ENCODE data around the gene UBR2. TPM values are rescaled to one million over a fixed set of nuclear protein-coding genes. Genes with fewer than 3 reads are reported as not detected.

The UBR2 gene
- total and polyA plus RNA-seq, 2 donors from 2014 or later, result 7.6 to 35.2 TPM

DNA sequence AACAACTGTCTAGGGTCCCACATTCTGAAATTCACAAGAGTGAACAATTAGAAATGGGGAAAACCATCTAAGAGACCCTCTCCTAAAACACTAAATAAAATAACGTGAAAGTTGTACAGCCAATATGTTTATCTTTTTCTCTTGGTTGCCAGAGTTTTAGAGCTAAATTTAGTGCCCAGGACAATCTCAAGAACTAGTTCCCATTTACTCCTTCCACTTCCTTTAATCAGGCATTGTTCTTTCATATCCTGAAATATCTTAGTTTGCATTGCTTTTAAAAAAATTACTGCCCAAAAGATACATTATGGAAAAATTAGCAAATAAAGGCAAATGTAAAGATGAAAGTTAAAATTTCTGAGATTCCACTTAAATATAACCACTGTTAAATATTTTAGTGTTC, 33.1 kb upstream of the UBR2 start:
- Histone ChIP-seq H3K36me3 (ENCODE audit: control insufficient read depth in 2 of 3, insufficient read depth in 3 of 3, low read length in 3 of 3) (no peaks in the 10 kb centered on the region), H3K9ac (ENCODE audit: low read length in 3 of 3) (no peak overlapping the region), H3K27ac (ENCODE audit: low read depth in 2 of 2, low read length in 2 of 2) (no peak overlapping the region), H3K27me3 (ENCODE audit: control insufficient read depth, insufficient read depth, low read length) (no peaks in the 10 kb centered on the region), H3K4me3 (ENCODE audit: low read length in 3 of 3) (no peak overlapping the region), H3K4me1 (ENCODE audit: control insufficient read depth in 2 of 3, insufficient read depth in 2 of 3, low read depth in 1 of 3, low read length in 3 of 3) (no peaks in the 10 kb centered on the region), H3K9me3 (ENCODE audit: control insufficient read depth in 2 of 3, insufficient read depth in 1 of 3, low read length in 3 of 3) (no peaks in the 10 kb centered on the region)
- TF ChIP-seq, protein P1, sequence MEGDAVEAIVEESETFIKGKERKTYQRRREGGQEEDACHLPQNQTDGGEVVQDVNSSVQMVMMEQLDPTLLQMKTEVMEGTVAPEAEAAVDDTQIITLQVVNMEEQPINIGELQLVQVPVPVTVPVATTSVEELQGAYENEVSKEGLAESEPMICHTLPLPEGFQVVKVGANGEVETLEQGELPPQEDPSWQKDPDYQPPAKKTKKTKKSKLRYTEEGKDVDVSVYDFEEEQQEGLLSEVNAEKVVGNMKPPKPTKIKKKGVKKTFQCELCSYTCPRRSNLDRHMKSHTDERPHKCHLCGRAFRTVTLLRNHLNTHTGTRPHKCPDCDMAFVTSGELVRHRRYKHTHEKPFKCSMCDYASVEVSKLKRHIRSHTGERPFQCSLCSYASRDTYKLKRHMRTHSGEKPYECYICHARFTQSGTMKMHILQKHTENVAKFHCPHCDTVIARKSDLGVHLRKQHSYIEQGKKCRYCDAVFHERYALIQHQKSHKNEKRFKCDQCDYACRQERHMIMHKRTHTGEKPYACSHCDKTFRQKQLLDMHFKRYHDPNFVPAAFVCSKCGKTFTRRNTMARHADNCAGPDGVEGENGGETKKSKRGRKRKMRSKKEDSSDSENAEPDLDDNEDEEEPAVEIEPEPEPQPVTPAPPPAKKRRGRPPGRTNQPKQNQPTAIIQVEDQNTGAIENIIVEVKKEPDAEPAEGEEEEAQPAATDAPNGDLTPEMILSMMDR (IDR thresholded peaks at IDR 0.05; ENCODE audit: borderline replicate concordance, extremely low read depth, insufficient read depth), result no peak
- FAIRE-seq, result no peak
- intact Hi-C loops (cut with DNase I), result no loop called here
- no peak for DNase-seq

DNA sequence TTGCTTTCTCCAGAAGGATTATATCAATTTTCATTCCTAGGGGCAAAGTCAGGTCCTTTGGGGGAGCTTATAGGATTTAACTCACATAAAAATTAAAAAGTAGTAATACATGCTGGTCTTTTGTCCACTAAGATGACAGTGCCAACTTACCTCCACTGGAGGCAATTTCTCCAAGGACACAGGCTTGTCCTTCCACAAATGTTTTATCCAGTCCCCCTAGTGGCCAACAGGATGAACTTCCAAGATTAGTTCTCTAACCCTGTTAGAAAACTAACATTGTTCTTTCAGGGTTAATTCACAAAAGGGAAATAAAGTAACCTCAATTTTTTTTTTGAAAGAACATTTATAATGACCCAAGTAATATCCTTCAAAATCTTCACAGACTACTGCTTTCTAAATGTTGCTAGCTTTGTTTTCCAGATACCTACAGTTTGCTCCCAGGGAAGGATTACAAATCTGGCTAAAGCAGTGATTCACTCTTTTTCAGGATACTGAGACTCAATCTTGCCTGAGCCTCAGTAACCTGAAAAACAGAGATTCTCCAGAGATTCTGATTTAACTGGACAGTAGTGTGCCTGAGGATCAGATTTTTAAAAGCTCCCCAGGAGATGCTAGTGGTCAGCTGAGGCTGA, 31.7 kb upstream of the UBR2 start:
- intact Hi-C loops (cut with DNase I), result no loop called here
- H3K27ac ChIP-seq (ENCODE audit: low read depth in 2 of 2, low read length in 2 of 2), result no peak overlapping the region
- peak in 2 of 5 donors; percentile 54 to 79 for DNase-seq
- TF ChIP-seq, protein P1 (IDR thresholded peaks at IDR 0.05; ENCODE audit: borderline replicate concordance, extremely low read depth, insufficient read depth), result peak; percentile 88
- no peaks in the 10 kb centered on the region for H3K27me3 ChIP-seq (ENCODE audit: control insufficient read depth, insufficient read depth, low read length)
- FAIRE-seq, result peak; percentile 90
- H3K36me3 ChIP-seq (ENCODE audit: control insufficient read depth in 2 of 3, insufficient read depth in 3 of 3, low read length in 3 of 3), result no peaks in the 10 kb centered on the region
- H3K9ac ChIP-seq (ENCODE audit: low read length in 3 of 3), result no peak overlapping the region
- no peaks in the 10 kb centered on the region for H3K4me1 ChIP-seq (ENCODE audit: control insufficient read depth in 2 of 3, insufficient read depth in 2 of 3, low read depth in 1 of 3, low read length in 3 of 3)
- H3K9me3 ChIP-seq (ENCODE audit: control insufficient read depth in 2 of 3, insufficient read depth in 1 of 3, low read length in 3 of 3), result no peaks in the 10 kb centered on the region
- H3K4me3 ChIP-seq (ENCODE audit: low read length in 3 of 3), result no peak overlapping the region

DNA sequence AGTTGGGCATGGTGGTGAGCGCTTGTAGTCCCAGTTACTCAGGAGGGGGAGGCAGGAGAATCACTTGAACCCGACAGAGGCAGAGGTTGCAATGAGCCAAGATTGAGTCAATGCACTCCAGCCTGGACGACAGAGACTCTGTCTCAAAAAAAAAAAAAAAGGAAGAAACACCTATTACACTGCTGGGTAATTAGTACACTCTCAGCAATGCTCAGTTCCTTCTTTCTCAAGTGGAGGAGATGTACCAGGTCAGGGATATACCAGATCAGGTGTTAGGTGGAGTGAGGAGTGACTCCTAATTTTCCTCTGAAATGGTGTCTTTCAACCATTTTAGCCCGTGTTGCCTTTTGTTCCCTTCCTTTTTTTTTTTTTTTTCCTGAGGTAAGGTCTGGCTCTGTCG, 30.0 kb upstream of the UBR2 start:
- FAIRE-seq, result no peak
- intact Hi-C loops (cut with DNase I), result no loop called here
- TF ChIP-seq, protein P1 (IDR thresholded peaks at IDR 0.05; ENCODE audit: borderline replicate concordance, extremely low read depth, insufficient read depth), result no peak
- Histone ChIP-seq H3K36me3 (ENCODE audit: control insufficient read depth in 2 of 3, insufficient read depth in 3 of 3, low read length in 3 of 3) (no peaks in the 10 kb centered on the region), H3K4me1 (ENCODE audit: control insufficient read depth in 2 of 3, insufficient read depth in 2 of 3, low read depth in 1 of 3, low read length in 3 of 3) (no peaks in the 10 kb centered on the region), H3K9ac (ENCODE audit: low read length in 3 of 3) (no peak overlapping the region), H3K27ac (ENCODE audit: low read depth in 2 of 2, low read length in 2 of 2) (no peak overlapping the region), H3K27me3 (ENCODE audit: control insufficient read depth, insufficient read depth, low read length) (no peaks in the 10 kb centered on the region), H3K4me3 (ENCODE audit: low read length in 3 of 3) (no peak overlapping the region), H3K9me3 (ENCODE audit: control insufficient read depth in 2 of 3, insufficient read depth in 1 of 3, low read length in 3 of 3) (no peaks in the 10 kb centered on the region)
- no peak for DNase-seq

DNA sequence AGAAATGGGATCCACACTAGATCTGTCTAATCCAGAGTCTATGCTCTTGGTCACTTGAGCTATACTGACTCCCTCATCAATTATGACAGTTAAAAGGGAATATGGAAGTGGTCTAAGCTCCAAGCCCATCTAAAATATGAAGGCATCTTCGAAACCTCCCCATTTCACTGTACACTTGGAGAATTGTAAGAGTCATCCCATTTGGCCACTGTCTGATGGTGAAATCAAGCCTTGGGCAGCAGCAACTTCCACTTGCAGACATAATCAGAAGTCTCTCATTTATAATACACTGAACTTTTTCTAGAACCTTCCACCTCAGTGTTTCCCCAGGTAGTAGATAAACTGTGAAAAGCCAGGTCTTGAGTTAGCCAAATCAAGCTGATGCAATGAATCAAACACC, 26.3 kb upstream of the UBR2 start:
- no peaks in the 10 kb centered on the region for H3K36me3 ChIP-seq (ENCODE audit: control insufficient read depth in 2 of 3, insufficient read depth in 3 of 3, low read length in 3 of 3)
- no peak overlapping the region for H3K27ac ChIP-seq (ENCODE audit: low read depth in 2 of 2, low read length in 2 of 2)
- H3K9ac ChIP-seq (ENCODE audit: low read length in 3 of 3), result no peak overlapping the region
- no peak for FAIRE-seq
- no peaks in the 10 kb centered on the region for H3K4me1 ChIP-seq (ENCODE audit: control insufficient read depth in 2 of 3, insufficient read depth in 2 of 3, low read depth in 1 of 3, low read length in 3 of 3)
- H3K4me3 ChIP-seq (ENCODE audit: low read length in 3 of 3), result no peak overlapping the region
- H3K27me3 ChIP-seq (ENCODE audit: control insufficient read depth, insufficient read depth, low read length), result no peaks in the 10 kb centered on the region
- no peaks in the 10 kb centered on the region for H3K9me3 ChIP-seq (ENCODE audit: control insufficient read depth in 2 of 3, insufficient read depth in 1 of 3, low read length in 3 of 3)
- intact Hi-C loops (cut with DNase I), result no loop called here
- TF ChIP-seq, protein P1 (IDR thresholded peaks at IDR 0.05; ENCODE audit: borderline replicate concordance, extremely low read depth, insufficient read depth), result no peak
- no peak for DNase-seq

All from kidney (tissue), 14 donors.